ENCODE data around the gene GALNT17. TPM values are rescaled to one million over a fixed set of nuclear protein-coding genes. Genes with fewer than 3 reads are reported as not detected.
A peak's percentile ranks its signal among the peaks of the same experiment; 100 is the strongest.

The GALNT17 gene
- total RNA-seq, 1 donor from 2014 or later = 3.9 TPM

- H3K4me1 Mint-ChIP-seq (ENCODE audit: low read depth) = peaks cover 2% of the 10 kb centered on the region
- no peaks in the 10 kb centered on the region for H3K9me3 Mint-ChIP-seq (ENCODE audit: low read depth)
- H3K27ac Mint-ChIP-seq = peak overlapping the region; percentile 38
- no peaks in the 10 kb centered on the region for H3K36me3 Mint-ChIP-seq (ENCODE audit: insufficient read depth)
- no peak overlapping the region for H3K4me3 Mint-ChIP-seq (ENCODE audit: low read depth)
- no peaks in the 10 kb centered on the region for H3K27me3 Mint-ChIP-seq
- no peak for DNase-seq (ENCODE audit: low spot score, unreplicated experiment)
- no peak for TF ChIP-seq CTCF (IDR thresholded peaks at IDR 0.05; ENCODE audit: unreplicated experiment)
These were observed 106.0 kb downstream of the GALNT17 start for GRCh38 chr7:71237945-71238344.

- Mint-ChIP-seq H3K4me3 (ENCODE audit: low read depth) (no peak overlapping the region), H3K27me3 (no peaks in the 10 kb centered on the region), H3K36me3 (ENCODE audit: insufficient read depth) (no peaks in the 10 kb centered on the region), H3K27ac (no peak overlapping the region), H3K4me1 (ENCODE audit: low read depth) (peaks cover 2% of the 10 kb centered on the region), H3K9me3 (ENCODE audit: low read depth) (no peaks in the 10 kb centered on the region)
- no peak for DNase-seq (ENCODE audit: low spot score, unreplicated experiment)
- TF ChIP-seq CTCF (IDR thresholded peaks at IDR 0.05; ENCODE audit: unreplicated experiment) = no peak
These were observed 106.8 kb downstream of the GALNT17 start for GRCh38 chr7:71238581-71239295.

GRCh38 chr7:71239586-71240268 lies 107.8 kb downstream of the GALNT17 start:
- DNase-seq (ENCODE audit: low spot score, unreplicated experiment) = no peak
- no peak overlapping the region for H3K4me3 Mint-ChIP-seq (ENCODE audit: low read depth)
- no peaks in the 10 kb centered on the region for H3K36me3 Mint-ChIP-seq (ENCODE audit: insufficient read depth)
- H3K4me1 Mint-ChIP-seq (ENCODE audit: low read depth) = peaks cover 2% of the 10 kb centered on the region
- H3K27ac Mint-ChIP-seq = no peak overlapping the region
- no peak for TF ChIP-seq CTCF (IDR thresholded peaks at IDR 0.05; ENCODE audit: unreplicated experiment)
- H3K9me3 Mint-ChIP-seq (ENCODE audit: low read depth) = no peaks in the 10 kb centered on the region
- no peaks in the 10 kb centered on the region for H3K27me3 Mint-ChIP-seq

- no peaks in the 10 kb centered on the region for H3K36me3 Mint-ChIP-seq (ENCODE audit: insufficient read depth)
- no peak overlapping the region for H3K27ac Mint-ChIP-seq
- TF ChIP-seq CTCF (IDR thresholded peaks at IDR 0.05; ENCODE audit: unreplicated experiment) = no peak
- no peaks in the 10 kb centered on the region for H3K4me1 Mint-ChIP-seq (ENCODE audit: low read depth)
- H3K9me3 Mint-ChIP-seq (ENCODE audit: low read depth) = no peaks in the 10 kb centered on the region
- no peaks in the 10 kb centered on the region for H3K27me3 Mint-ChIP-seq
- DNase-seq (ENCODE audit: low spot score, unreplicated experiment) = no peak
- H3K4me3 Mint-ChIP-seq (ENCODE audit: low read depth) = no peak overlapping the region
These were observed 111.9 kb downstream of the GALNT17 start for GRCh38 chr7:71243736-71244410.

- Mint-ChIP-seq H3K27me3 (no peaks in the 10 kb centered on the region), H3K9me3 (ENCODE audit: low read depth) (no peaks in the 10 kb centered on the region), H3K27ac (no peak overlapping the region), H3K4me1 (ENCODE audit: low read depth) (no peaks in the 10 kb centered on the region), H3K4me3 (ENCODE audit: low read depth) (no peak overlapping the region), H3K36me3 (ENCODE audit: insufficient read depth) (no peaks in the 10 kb centered on the region)
- DNase-seq (ENCODE audit: low spot score, unreplicated experiment) = no peak
- TF ChIP-seq CTCF (IDR thresholded peaks at IDR 0.05; ENCODE audit: unreplicated experiment) = no peak
These were observed 113.1 kb downstream of the GALNT17 start for GRCh38 chr7:71245038-71245437.

Data from progenitor cell of endocrine pancreas (in vitro differentiated cells).